ENCODE data around the gene CAT. TPM values are rescaled to one million over a fixed set of nuclear protein-coding genes. Genes with fewer than 3 reads are reported as not detected.

CAT gene
- total RNA-seq, 1 donor from 2014 or later: 63.3 TPM

DNA sequence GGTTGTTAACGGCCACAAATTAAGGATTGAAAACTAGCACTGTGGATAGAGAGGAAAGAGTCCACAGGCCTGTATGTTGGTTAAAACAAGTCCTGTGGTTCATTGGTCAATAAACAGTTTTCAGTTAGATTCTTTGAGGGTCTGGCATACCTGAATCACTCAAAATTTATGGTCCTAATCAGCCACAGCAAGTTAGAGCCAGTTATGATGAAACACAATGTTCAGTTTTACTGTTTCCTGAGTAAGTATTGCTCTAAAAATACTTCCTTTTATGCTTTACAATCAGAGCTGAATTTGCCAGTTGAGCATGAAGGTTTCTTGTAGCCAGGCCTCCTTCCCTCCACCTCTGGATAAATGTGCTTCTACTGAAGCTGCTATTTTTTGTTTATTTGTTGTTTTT is 12.9 kb upstream of the CAT start:
- DNase-seq: no peak

GRCh38 chr11:34426766-34427185 is 12.0 kb upstream of the CAT start:
- no peak for DNase-seq

DNA sequence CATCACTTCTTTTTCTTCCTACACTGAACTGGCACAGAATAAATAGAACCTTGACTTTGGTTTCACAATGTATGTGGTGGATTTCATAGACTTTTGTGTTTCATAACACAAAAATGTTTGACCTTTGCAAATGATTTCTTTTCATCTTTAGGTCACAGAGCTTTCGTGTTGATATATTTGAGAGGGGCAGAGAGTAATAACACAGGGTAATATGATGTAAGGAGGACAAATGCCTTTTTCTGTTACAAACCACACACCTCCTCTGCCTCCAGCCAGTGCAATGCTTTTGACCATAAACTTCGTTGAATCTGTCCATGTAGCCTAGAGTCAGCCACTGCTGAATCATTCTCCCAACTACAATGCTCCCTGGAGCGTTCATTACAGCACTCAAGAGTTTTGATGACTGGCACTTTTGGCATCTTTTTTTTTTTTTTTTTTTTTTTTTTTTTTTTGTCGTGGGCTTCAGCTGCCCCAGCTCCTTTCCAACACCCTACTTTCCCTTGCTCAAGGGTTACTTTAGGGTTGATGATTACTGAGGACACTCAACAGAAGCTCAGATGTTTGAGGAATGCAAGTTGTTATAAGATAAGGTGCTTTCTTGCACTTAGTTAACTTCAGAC is 11.4 kb upstream of the CAT start:
- DNase-seq: no peak

- no peak for DNase-seq
These were observed 6.8 kb upstream of the CAT start for GRCh38 chr11:34431979-34432378.

DNA sequence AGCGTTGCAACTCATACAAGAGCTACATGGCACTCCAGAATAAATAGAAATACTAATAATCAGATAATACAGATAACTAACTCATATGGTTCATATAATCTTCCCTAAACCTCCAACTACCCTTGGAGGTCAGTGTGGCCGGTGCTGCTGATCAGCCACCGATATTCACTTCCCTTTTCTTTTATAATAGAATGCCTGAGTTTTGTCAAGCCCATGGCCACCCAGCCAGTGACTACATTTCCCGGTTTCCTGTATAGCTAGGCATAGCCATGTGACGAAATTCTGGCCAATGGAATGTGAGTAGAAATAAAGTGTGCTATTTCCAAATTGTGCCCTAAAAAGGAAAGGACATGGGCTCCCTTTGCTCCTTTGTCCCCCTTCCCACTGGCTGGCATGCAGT is 5.9 kb upstream of the CAT start:
- no peak for DNase-seq

- no peak for DNase-seq
These were observed 4.8 kb upstream of the CAT start for GRCh38 chr11:34433899-34434298.

DNA sequence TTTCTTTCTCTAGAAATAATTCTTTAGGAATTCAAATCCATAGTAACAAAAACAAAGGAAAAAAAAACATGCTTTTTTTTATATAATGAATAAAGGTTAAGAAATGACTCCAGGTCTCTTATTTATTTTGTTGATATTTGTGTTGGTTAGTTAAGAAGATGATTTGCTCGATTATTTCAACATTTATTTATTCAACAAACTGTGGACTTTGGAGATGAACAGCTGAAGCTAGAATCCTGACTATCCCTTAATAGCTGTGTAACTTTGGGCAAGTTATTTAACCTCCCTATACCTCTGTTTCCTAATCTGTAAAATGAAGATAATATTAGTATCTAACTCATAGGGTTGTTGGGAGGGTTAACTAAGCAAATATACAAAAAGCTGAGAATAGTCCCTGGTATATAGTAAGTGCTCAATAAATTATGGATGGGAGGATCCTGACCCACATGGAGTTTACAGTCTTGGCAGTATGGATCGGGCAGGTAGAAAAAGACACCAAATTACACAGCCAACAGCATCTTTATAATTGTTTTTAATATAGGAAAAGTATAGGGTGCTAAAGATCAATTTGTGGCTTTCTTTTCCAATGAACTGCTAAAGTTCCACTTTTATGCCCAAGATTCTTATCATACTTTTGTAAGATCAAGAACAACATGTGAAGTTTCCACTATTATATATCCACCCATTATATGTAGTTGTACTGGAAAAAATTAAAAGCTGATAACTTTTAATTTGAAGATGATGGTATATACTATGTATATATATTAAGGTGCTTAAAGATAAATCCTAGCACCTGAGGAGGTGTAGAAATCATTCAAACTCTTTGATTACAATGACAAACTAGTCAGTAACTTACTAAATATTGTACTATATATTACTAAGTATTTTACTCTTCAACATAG is 1.3 kb upstream of the CAT start:
- no peak for DNase-seq

GRCh38 chr11:34439610-34440198 is 970 bp downstream of the CAT start:
- no peak for DNase-seq

- DNase-seq: no peak
These were observed 3.1 kb downstream of the CAT start for GRCh38 chr11:34441814-34442213.

- no peak for DNase-seq
These were observed 4.4 kb downstream of the CAT start for GRCh38 chr11:34443136-34443535.

- DNase-seq: no peak
These were observed 5.7 kb downstream of the CAT start for GRCh38 chr11:34444428-34444827.

DNA sequence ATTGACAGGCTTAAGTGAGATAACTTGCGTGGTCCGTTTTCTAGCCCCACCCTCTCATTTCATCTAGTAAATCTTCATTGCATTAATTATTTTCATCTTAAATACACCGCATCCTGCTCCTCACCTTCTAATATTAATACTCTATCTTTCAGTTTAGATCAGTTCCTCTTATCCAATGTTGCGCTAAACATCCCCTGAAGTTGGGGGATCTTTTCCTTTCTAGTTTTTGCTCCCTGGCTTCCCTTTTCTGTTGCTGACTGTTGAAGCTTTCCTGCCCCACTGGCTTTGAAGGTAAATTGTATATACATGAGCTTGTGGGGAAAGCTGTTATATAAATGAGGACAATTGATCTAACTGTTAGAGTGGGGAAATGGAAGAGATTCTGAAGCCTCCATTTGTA is 7.2 kb downstream of the CAT start:
- DNase-seq: no peak

GRCh38 chr11:34446386-34446785 is 7.7 kb downstream of the CAT start:
- no peak for DNase-seq

- no peak for DNase-seq
These were observed 8.3 kb downstream of the CAT start for GRCh38 chr11:34447044-34447443.

DNA sequence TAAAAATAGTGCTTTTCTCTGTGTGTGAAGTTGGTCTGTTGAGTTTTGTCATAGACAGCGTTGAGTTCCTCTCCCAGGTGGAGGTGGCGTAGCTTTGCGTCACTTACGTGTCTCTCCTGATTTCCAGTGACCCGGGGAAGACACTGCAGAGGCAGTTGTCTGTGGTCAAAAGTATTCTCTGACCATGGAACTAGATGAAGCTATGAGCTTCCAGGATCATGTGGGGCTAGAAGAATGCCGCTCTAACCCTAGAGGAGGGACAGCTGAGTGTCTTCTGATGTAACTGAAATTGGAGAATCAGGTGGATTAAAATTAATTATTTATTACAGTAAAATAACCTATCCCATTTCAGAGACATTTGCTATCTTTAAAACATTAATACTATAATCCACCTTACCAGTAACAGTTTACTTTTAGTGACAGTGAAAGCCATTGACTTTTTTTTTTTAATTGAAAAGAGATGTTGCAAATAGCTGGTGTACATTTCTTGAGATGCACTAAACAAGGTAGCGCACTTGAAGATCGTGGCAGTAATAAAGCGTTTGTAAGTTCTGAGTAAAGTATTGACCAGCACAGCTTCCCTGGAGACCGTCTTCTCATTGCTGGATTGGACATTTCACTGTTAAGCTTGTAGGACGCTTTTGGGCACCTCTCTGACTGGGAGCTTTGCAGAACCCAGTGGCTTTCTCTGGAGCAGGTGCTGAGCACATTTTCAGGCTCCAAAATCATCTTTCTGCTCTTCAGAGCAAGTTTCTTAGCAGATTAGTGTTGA is 9.7 kb downstream of the CAT start:
- no peak for DNase-seq

DNA sequence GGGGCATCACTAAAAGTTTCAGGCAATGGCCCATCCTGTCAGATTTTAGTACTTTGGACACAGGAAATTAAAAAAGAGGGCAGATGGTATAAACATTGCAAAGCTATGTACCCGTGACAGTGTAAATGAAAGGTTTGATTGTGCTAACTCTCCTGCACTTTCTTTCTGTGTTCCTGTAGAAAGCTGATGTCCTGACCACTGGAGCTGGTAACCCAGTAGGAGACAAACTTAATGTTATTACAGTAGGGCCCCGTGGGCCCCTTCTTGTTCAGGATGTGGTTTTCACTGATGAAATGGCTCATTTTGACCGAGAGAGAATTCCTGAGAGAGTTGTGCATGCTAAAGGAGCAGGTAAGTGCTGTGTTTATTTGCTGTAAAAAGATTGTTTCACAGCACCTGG is 10.3 kb downstream of the CAT start:
- no peak for DNase-seq

DNA sequence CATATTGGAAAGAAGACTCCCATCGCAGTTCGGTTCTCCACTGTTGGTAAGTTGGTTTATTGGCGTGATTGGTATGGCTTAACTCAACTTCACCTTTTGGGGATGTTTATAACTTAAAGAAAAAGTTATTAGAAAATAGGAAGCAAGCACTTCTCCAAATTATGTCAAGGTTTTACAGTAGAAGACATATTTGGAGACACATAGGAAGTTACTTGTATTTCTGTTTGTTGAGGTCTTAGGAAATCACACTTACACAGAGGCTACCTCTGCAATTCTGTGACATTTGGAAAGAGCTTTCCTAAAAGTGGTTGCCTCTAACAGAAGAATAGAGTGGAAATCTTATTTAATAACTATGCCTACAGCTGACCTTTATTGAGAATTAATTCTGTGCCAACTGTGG is 12.3 kb downstream of the CAT start:
- no peak for DNase-seq

- no peak for DNase-seq
These were observed 15.7 kb downstream of the CAT start for GRCh38 chr11:34454308-34455032.

DNA sequence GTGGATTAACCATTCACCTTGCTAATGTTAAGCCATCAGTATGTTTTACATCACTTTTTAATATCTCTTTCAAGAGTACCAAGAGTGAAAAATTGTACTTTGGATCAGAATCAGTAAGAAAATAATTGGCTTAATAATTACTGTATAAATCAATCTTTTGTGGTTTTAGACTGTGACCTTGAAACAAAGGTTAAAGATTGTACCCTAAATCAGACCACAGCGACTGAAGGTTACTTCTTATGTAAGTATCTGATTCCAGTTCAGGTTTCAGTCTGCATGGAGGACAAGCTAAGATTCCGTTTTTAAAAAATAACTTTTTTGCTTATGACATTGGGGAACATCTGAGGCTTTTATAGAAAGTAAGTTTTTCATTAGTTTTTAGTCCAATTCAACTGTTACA is 18.9 kb downstream of the CAT start:
- no peak for DNase-seq

DNA sequence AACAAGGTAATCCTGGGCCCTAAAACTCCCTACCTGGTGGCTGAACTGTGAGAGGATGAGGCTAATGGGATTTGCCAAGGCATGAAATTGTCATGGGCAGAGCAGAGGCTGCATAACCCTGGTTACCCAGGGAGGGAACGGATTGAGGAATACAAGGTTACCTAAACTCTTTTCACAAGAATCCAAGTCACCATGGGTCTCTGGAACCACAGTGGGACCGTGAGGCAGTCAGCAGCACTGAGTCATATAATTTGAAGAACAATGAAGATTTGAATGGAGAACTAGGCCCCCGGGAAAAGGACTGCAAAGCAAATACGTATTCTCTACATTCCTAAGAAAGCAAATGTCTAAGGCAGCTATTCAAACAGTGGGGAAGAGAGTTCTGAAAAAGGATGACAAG is 19.8 kb downstream of the CAT start:
- no peak for DNase-seq

DNA sequence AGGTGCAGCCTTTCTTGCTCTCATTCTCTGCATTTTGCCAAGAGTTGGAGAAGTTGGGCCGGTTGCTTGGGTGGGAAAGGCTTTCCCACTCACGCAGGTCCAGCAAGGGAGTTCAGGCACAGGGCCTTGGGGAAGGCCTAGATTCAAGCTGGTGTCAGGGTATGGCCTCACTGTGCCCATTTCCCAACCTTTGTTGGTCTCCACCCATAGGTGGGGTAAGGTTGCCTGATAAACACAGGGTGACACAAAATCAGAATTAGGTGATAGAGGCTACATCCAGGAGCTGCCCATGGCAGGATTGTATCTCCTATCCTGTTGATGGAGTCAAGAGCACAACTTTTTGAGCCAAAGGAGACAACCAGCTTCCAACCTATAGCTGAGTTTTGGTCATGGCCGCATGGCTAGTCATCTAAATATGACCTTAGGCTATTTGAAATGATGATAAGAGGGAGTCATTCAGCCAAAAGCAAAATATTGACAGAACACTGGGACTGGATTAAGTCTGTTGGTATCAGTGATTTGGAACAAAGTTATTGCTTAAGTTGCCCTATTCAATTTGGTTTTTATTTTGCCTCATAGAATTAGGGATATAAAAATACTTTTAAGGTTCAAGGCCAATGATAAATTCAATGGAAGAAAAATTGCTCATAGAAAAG is 20.9 kb downstream of the CAT start:
- DNase-seq: no peak

DNA sequence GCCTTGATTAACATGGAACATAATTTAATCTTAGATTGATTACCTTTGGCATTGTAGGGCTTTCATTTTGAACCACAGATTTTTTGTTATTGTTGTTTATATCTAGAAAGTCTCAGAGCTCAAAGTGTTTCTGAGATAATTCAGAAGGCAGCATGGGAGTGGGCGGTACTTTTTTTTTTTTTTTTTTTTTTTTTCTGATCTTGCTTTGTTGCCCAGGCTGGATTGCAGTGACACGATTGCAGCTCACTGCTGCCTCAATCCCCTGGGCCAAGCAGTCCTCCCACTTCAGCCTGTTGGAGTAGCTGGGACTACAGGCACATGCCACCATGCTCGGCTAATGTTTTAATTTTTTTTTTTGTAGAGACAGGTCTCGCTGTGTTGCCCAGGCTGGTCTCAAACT is 21.5 kb downstream of the CAT start:
- DNase-seq: no peak
